ENCODE results near the gene RPTOR.
A peak's percentile ranks its signal among the peaks of the same experiment; 100 is the strongest.

Gene RPTOR

GRCh38 chr17:80898716-80899115 is 354.1 kb downstream of the RPTOR start:
- no peak for DNase-seq (ENCODE audit: low read depth)
- TF ChIP-seq CTCF (IDR thresholded peaks at IDR 0.05; ENCODE audit: control insufficient read depth, extremely low read depth, insufficient read depth) = no peak
- no peak overlapping the region for H3K4me3 ChIP-seq (ENCODE audit: low read depth, low read length)

- DNase-seq (ENCODE audit: low read depth) = peak; percentile 2
- no peak overlapping the region for H3K4me3 ChIP-seq (ENCODE audit: low read depth, low read length)
Measured at GRCh38 chr17:80899402-80900268, 355.0 kb downstream of the RPTOR start.

GRCh38 chr17:80901319-80901718 is 356.7 kb downstream of the RPTOR start:
- TF ChIP-seq CTCF (IDR thresholded peaks at IDR 0.05; ENCODE audit: control insufficient read depth, extremely low read depth, insufficient read depth) = no peak
- no peak overlapping the region for H3K4me3 ChIP-seq (ENCODE audit: low read depth, low read length)
- DNase-seq (ENCODE audit: low read depth) = no peak

More at GRCh38 chr17:80899402-80900268, 355.0 kb downstream of the RPTOR start:
- peak; percentile 56 for TF ChIP-seq CTCF (IDR thresholded peaks at IDR 0.05; ENCODE audit: control insufficient read depth, extremely low read depth, insufficient read depth)

GRCh38 chr17:80902197-80902962 is 357.7 kb downstream of the RPTOR start:
- no peak for TF ChIP-seq CTCF (IDR thresholded peaks at IDR 0.05; ENCODE audit: control insufficient read depth, extremely low read depth, insufficient read depth)
- no peak overlapping the region for H3K4me3 ChIP-seq (ENCODE audit: low read depth, low read length)
- no peak for DNase-seq (ENCODE audit: low read depth)

- TF ChIP-seq CTCF (IDR thresholded peaks at IDR 0.05; ENCODE audit: control insufficient read depth, extremely low read depth, insufficient read depth) = no peak
- DNase-seq (ENCODE audit: low read depth) = no peak
- H3K4me3 ChIP-seq (ENCODE audit: low read depth, low read length) = no peak overlapping the region
Measured at GRCh38 chr17:80902963-80903611, 358.4 kb downstream of the RPTOR start.

- DNase-seq (ENCODE audit: low read depth) = no peak
- no peak for TF ChIP-seq CTCF (IDR thresholded peaks at IDR 0.05; ENCODE audit: control insufficient read depth, extremely low read depth, insufficient read depth)
- no peak overlapping the region for H3K4me3 ChIP-seq (ENCODE audit: low read depth, low read length)
Measured at GRCh38 chr17:80904036-80904753, 359.6 kb downstream of the RPTOR start.

Data from LNCaP clone FGC (cell line).